Dermis microvascular lymphatic vessel endothelial cell (primary cell): ENCODE data around the gene DCAF6. TPM values are rescaled to one million over a fixed set of nuclear protein-coding genes. Genes with fewer than 3 reads are reported as not detected.

ENCODE experiments used
- DNase-seq, 2 donors: peaks; one replicate each; pipeline versions ENCODE4 v3.0.0 to v3.0.0-alpha.2; 2010; ENCODE audit warnings: low read depth in 2 of 2
- total RNA-seq: library from RNA; depleted of rRNA; stranded (reverse); fragments of >200 nt; gene quantifications from 2 replicates; pipeline ENCODE4 v1.2.1, GENCODE V29; 2014

Gene DCAF6
- total RNA-seq, 1 donor from 2014 or later: 38.9 TPM

GRCh38 chr1:168099337-168099801 lies 162.9 kb downstream of the DCAF6 start:
- DNase-seq: no peak

GRCh38 chr1:168100315-168101002 lies 164.0 kb downstream of the DCAF6 start:
- DNase-seq: peak in 1 of 2 donors; percentile 24

- DNase-seq: no peak
These were observed 164.9 kb downstream of the DCAF6 start for GRCh38 chr1:168101336-168101735.

GRCh38 chr1:168102487-168102886 lies 166.0 kb downstream of the DCAF6 start:
- DNase-seq: no peak

- DNase-seq: no peak
These were observed 168.1 kb downstream of the DCAF6 start for GRCh38 chr1:168104535-168104934.

GRCh38 chr1:168105846-168106245 lies 169.4 kb downstream of the DCAF6 start:
- no peak for DNase-seq

- DNase-seq: no peak
These were observed 169.8 kb downstream of the DCAF6 start for GRCh38 chr1:168106274-168106673.

GRCh38 chr1:168110896-168111545 lies 174.5 kb downstream of the DCAF6 start:
- no peak for DNase-seq

GRCh38 chr1:168112673-168113305 lies 176.3 kb downstream of the DCAF6 start:
- DNase-seq: peak; percentile 7 to 83

- DNase-seq: no peak
These were observed 178.4 kb downstream of the DCAF6 start for GRCh38 chr1:168114845-168115244.

- DNase-seq: no peak
These were observed 179.9 kb downstream of the DCAF6 start for GRCh38 chr1:168116327-168116799.

- DNase-seq: no peak
These were observed 183.3 kb downstream of the DCAF6 start for GRCh38 chr1:168119750-168120149.

GRCh38 chr1:168121401-168122011 lies 185.0 kb downstream of the DCAF6 start:
- no peak for DNase-seq

GRCh38 chr1:168125051-168125450 lies 188.6 kb downstream of the DCAF6 start:
- no peak for DNase-seq

Other genes starting within 250 kb of the DCAF6 start
- gene MPZL1, start 214.7 kb upstream of the DCAF6 start, total RNA-seq: 99.5 and 107 TPM in 2 replicates
- under 0.01 and 0.13 TPM in 2 replicates for gene ADCY10, start 22.5 kb upstream of the DCAF6 start, total RNA-seq
- 16.9 and 22.7 TPM in 2 replicates for gene MPC2, start 389 bp downstream of the DCAF6 start, total RNA-seq
- gene GPR161, start 200.2 kb downstream of the DCAF6 start, total RNA-seq: 11.9 and 12.9 TPM in 2 replicates
- 24.3 and 30.0 TPM in 2 replicates for gene TIPRL, start 242.3 kb downstream of the DCAF6 start, total RNA-seq